ENCODE data around the gene TSPEAR. TPM values are rescaled to one million over a fixed set of nuclear protein-coding genes. Genes with fewer than 3 reads are reported as not detected.

The TSPEAR gene
- total and polyA plus RNA-seq, 9 of the 15 experiments (the other 6 are each of a cell fraction or from before 2014, with no cell fraction given), result not detected

DNA sequence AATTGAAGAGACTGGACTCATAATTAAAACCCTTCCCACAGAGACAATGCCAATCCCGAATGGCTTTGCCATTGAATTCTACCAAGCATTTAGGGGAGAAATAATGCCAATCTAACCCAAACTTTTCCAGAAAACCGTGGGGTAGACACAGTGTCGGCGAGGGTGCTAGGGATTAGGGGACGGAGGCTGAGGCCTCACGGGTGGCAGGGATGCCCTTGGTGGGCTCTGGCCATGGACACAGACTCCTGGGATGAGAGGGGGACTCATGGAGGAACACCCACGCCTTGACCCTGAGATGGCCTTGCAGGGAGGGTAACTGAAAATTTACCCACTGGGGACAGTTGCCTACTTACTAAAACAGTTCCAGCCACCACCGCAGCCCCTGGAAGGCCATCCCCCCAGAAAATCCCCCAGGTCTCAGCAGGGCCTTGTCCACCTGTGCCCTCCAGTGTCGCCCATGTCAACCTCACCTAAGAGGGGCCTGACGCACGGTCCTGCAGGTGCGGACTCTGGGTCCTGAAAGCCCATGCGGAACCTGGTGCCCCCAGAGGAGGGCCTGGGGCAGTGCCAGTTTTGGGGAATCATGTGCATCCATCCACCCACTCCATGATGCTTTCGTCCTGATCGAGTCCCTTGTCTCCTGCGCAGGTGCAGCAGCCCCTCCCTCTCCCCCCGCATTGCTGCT lies 132.9 kb downstream of the TSPEAR start (continued):
- TF ChIP-seq, protein P1, sequence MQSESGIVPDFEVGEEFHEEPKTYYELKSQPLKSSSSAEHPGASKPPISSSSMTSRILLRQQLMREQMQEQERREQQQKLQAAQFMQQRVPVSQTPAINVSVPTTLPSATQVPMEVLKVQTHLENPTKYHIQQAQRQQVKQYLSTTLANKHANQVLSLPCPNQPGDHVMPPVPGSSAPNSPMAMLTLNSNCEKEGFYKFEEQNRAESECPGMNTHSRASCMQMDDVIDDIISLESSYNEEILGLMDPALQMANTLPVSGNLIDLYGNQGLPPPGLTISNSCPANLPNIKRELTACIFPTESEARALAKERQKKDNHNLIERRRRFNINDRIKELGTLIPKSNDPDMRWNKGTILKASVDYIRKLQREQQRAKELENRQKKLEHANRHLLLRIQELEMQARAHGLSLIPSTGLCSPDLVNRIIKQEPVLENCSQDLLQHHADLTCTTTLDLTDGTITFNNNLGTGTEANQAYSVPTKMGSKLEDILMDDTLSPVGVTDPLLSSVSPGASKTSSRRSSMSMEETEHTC (IDR thresholded peaks at IDR 0.05), result no peak
- TF ChIP-seq MECOM (CRISPR knock-in tag; IDR thresholded peaks at IDR 0.05) (no peak), HDAC1 (IDR thresholded peaks at IDR 0.05) (no peak), PYGO2 (tag; IDR thresholded peaks at IDR 0.05) (no peak), ZNF584 (CRISPR knock-in tag; IDR thresholded peaks at IDR 0.05; ENCODE audit: low read depth) (no peak)

DNA sequence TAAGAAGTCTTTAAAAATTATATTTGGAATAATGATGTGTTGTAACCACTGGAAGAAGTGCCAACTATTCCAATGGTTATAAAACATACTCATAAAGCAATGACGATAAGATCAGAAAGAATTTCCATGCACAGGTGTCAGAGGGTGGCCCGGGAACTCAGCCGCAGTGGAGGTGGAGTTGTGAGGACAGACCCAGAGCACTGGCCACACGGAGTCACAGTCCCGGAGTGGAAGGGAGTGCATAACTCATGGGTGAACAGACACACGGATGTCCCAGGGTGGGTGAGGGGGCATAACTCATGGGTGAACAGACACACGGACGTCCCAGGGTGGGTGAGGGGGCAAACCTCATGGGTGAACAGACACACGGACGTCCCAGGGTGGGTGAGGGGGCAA lies 135.3 kb downstream of the TSPEAR start:
- no TSS peak for BruUV-seq (replicated peaks)
- ATAC-seq (no peak), FAIRE-seq (no peak), DNase-seq (ENCODE audit: extremely low read depth in 1 of 4, low spot score in 3 of 4) (no peak)
- intact Hi-C loops (cut with micrococcal nuclease), result no loop called here
- H3K9me3 ChIP-seq (replicated peaks; ENCODE audit: control insufficient read depth, insufficient read depth, low read depth, low read length), result peaks cover 2% of the 10 kb centered on the region
- no peak overlapping the region for H3K4me3 ChIP-seq
- no peaks in the 10 kb centered on the region for H4K20me1 ChIP-seq (replicated peaks; ENCODE audit: control insufficient read depth, insufficient read depth, low read length)
- H3K9me1 ChIP-seq (ENCODE audit: control insufficient read depth, insufficient read depth, low read length), result no peaks in the 10 kb centered on the region
- H3K4me1 ChIP-seq (replicated peaks in 1 of 2; ENCODE audit: control insufficient read depth in 2 of 2, insufficient read depth in 2 of 2, low read length in 2 of 2), result peaks cover 0 to 11% of the 10 kb centered on the region in 2 experiments; a peak in 1 of 5 replicates
- H2AFZ ChIP-seq (ENCODE audit: low read depth, low read length), result no peak overlapping the region
- no peak overlapping the region for H3K9ac ChIP-seq (ENCODE audit: insufficient read depth in 1 of 2, low read depth in 2 of 2, low read length in 2 of 2)
- no peaks in the 10 kb centered on the region for H3K79me2 ChIP-seq (ENCODE audit: control insufficient read depth, insufficient read depth, low read length)
- H3K27ac ChIP-seq (ENCODE audit: extremely low read depth, low read depth, low read length), result no peak overlapping the region
- H3K4me2 ChIP-seq (ENCODE audit: insufficient read depth, low read length), result no peak overlapping the region
- ChIA-PET CTCF (ENCODE audit: low intra/inter-chr PET ratio) (no interaction called here), POLR2A (no interaction called here)
- peaks cover 20 to 55% of the 10 kb centered on the region in 2 experiments; a peak in 4 of 5 replicates for H3K27me3 ChIP-seq (ENCODE audit: control insufficient read depth in 2 of 2, insufficient read depth in 2 of 2, low read length in 2 of 2)
- in situ Hi-C loops (cut with MboI), result no loop called here
- 0% methylated on average over 8 of the region's 10 CpGs for WGBS (ENCODE audit: insufficient coverage, low coverage, missing lambda C conversion rate)
- H3K36me3 ChIP-seq (ENCODE audit: control insufficient read depth, insufficient read depth, low read length), result no peaks in the 10 kb centered on the region
- TF ChIP-seq MBD2 (IDR thresholded peaks at IDR 0.05; ENCODE audit: borderline replicate concordance, low read depth), result no peak
- TF ChIP-seq CBX2 (IDR thresholded peaks at IDR 0.05; ENCODE audit: insufficient read depth, low read length, poor library complexity, severe bottlenecking), result no peak
- TF ChIP-seq, protein P2, sequence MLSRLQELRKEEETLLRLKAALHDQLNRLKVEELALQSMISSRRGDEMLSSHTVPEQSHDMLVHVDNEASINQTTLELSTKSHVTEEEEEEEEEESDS (CRISPR knock-in tag; IDR thresholded peaks at IDR 0.05), result no peak
- TF ChIP-seq CCNT2 (IDR thresholded peaks at IDR 0.05; ENCODE audit: borderline replicate concordance, extremely low read depth, insufficient read length, low read depth, low read length), result no peak
- no peak for TF ChIP-seq EZH2 (IDR thresholded peaks at IDR 0.05; ENCODE audit: borderline replicate concordance, low read depth, low read length)
- no peak for TF ChIP-seq SLC30A9 (CRISPR knock-in tag; IDR thresholded peaks at IDR 0.05)
- TF ChIP-seq, protein P3, sequence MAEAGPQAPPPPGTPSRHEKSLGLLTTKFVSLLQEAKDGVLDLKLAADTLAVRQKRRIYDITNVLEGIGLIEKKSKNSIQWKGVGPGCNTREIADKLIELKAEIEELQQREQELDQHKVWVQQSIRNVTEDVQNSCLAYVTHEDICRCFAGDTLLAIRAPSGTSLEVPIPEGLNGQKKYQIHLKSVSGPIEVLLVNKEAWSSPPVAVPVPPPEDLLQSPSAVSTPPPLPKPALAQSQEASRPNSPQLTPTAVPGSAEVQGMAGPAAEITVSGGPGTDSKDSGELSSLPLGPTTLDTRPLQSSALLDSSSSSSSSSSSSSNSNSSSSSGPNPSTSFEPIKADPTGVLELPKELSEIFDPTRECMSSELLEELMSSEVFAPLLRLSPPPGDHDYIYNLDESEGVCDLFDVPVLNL (CRISPR knock-in tag; IDR thresholded peaks at IDR 0.05; ENCODE audit: low read depth), result no peak
- TF ChIP-seq, protein P4, sequence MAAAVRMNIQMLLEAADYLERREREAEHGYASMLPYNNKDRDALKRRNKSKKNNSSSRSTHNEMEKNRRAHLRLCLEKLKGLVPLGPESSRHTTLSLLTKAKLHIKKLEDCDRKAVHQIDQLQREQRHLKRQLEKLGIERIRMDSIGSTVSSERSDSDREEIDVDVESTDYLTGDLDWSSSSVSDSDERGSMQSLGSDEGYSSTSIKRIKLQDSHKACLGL (CRISPR knock-in tag; IDR thresholded peaks at IDR 0.05; ENCODE audit: borderline replicate concordance, poor library complexity, severe bottlenecking), result no peak
- TF ChIP-seq ZNF324 (CRISPR knock-in tag; IDR thresholded peaks at IDR 0.05), result no peak
- TF ChIP-seq SRSF3 (IDR thresholded peaks at IDR 0.05; ENCODE audit: insufficient read depth, low read length), result no peak
- no peak for TF ChIP-seq ZNF146 (CRISPR knock-in tag; IDR thresholded peaks at IDR 0.05; ENCODE audit: unreplicated experiment)
- TF ChIP-seq FOXM1 (IDR thresholded peaks at IDR 0.05; ENCODE audit: low read depth), result no peak
- no peak for TF ChIP-seq FOXM1 (CRISPR knock-in tag; IDR thresholded peaks at IDR 0.05; ENCODE audit: low read depth)
- no peak for TF ChIP-seq TARDBP (IDR thresholded peaks at IDR 0.05)
